Measurements from ENCODE around the gene MBLAC1.

Gene MBLAC1

DNA sequence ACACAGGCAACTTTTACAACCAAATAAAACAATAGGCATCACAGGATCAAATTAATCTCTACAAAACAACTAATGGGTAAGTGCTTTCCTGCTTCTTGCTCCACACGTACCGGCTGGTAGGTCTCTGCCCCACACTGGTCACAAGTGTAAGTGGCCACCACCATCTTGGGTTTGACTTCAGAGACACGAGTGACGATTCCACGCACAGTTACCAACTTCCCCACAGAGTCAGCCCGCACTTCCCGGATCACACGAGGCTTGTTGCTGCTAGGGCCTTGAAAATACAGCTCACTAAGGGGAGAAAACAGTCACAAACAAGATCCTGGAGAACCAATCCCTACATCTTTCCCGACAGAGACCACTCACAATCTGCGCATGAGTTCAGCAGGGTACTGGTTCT, 27.9 kb upstream of the MBLAC1 start:
- no peak for DNase-seq

GRCh38 chr7:100099452-100099851, 27.3 kb upstream of the MBLAC1 start:
- DNase-seq = no peak

DNA sequence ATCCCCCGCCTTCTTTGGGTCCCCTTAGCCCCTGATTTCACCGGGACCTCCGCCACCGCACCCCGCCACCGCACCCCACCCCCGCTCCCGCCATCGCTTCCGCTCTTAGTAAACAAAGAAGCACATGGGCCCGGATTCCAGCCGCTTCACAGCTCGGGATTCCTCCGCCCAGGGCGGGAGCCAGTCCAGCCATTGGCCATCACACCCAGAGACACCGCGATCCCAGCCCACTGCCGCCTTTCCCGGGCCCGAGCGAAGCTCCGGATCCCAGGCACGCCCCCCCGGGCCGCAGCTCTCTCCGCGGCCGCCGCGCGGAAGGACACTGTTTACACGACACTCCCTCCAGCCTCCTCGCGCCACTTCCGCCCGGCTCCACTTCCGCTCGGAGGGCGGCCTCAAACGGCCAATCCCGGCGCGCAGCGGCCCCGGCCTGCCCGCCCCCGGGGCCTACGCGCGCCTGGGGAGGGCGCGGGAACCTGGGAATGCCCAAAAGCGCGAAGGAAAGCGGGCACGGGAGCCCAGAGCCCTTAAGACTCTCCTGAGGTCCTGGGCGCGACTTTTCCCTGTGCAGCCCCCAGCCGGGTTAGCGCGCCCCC, 26.2 kb upstream of the MBLAC1 start:
- DNase-seq = peak; percentile 75

DNA sequence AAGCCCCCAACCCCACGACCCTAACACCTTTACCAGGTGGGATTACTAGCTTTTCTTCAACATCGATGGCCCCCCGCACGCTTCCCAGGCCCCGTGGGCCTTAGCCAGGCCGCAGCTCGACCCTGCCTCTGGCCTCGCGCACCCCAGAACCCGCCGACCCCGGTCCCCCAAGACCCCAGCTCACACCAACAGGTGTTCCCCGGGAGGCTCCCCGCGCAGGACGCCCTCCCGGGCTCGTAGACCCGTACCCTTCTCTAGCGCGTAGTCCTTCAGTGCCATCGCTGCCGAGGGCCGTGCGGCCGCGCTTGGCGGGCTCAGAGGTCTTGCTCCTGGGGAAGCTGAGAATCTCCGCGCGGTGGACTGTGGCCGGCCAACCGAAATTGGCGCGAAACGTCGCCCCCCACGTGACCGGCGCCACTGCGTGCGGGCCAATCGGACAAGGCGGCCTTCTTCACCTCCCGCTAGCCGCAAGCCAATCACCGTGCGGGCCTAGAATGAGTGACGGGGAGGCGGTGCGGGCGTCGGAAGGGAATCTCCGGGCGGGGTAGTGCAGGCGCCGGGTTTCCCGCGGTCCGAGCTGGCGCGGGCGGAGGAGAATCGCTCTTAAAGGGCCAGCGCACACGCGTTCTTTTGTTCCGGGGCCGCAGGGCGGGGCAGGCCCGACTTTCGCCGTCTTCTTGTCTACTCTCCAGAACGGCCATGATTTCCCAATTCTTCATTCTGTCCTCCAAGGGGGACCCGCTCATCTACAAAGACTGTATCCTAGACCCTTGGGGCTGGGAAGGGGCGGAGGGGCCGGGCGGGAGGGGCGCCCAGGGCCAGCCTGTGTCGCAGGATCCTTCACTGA, 25.5 kb upstream of the MBLAC1 start, which contains the start of the genes AP4M1 and MCM7:
Gene AP4M1 (plus strand): TSS at position 628 of the 847 bp plus-strand sequence. CDS start 72 bp downstream, at position 700.
Gene MCM7 (minus strand): TSS at position 382 of the 847 bp plus-strand sequence. CDS start 103 bp downstream, at position 279.
- DNase-seq = peak; percentile 99

GRCh38 chr7:100102950-100103840, 23.6 kb upstream of the MBLAC1 start:
- no peak for DNase-seq

DNA sequence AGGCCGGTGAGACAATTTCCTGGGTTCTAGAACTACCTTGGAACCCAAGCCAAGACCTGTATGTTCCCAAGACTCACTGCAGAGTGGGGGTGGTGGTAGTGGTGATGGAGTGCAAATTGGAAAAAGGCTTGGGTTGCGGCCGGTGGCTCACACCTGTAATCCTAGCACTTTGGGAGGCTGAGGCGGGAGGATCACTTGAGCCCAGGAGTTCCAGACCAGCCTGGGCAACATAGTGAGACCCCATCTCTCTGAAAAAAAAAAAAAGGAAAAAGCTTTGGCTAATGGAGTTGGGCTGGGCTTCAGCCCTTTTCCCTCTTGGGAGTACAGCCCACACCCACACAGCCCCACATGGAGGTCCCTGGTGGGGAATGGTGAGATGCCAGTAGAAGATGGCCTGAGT, 21.2 kb upstream of the MBLAC1 start:
- no peak for DNase-seq

DNA sequence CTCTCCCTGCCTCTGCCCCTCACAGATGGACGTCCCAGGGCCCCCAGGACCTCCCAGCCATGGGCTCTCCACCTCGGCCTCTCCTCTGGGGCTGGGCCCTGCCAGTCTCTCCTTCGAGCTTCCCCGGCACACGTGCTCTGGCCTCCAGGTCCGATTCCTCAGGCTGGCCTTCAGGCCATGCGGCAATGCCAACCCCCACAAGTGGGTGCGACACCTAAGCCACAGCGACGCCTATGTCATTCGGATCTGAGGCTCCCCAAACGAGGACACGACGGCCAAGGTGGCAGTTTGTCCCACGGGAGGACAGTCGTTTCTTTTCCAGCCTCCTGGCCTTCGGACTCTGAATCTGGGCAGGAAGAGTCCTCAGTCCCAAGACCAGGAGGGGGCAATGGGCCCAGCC, 20.1 kb upstream of the MBLAC1 start:
- no peak for DNase-seq

- DNase-seq = no peak
Measured at GRCh38 chr7:100107125-100107737, 19.5 kb upstream of the MBLAC1 start.

- DNase-seq = no peak
Measured at GRCh38 chr7:100107890-100108289, 18.9 kb upstream of the MBLAC1 start.

- DNase-seq = no peak
Measured at GRCh38 chr7:100109521-100110163, 17.1 kb upstream of the MBLAC1 start.

GRCh38 chr7:100111156-100111555, 15.6 kb upstream of the MBLAC1 start:
- DNase-seq = no peak

- no peak for DNase-seq
Measured at GRCh38 chr7:100111914-100112313, 14.9 kb upstream of the MBLAC1 start.

- DNase-seq = no peak
Measured at GRCh38 chr7:100115026-100115425, 11.7 kb upstream of the MBLAC1 start.

DNA sequence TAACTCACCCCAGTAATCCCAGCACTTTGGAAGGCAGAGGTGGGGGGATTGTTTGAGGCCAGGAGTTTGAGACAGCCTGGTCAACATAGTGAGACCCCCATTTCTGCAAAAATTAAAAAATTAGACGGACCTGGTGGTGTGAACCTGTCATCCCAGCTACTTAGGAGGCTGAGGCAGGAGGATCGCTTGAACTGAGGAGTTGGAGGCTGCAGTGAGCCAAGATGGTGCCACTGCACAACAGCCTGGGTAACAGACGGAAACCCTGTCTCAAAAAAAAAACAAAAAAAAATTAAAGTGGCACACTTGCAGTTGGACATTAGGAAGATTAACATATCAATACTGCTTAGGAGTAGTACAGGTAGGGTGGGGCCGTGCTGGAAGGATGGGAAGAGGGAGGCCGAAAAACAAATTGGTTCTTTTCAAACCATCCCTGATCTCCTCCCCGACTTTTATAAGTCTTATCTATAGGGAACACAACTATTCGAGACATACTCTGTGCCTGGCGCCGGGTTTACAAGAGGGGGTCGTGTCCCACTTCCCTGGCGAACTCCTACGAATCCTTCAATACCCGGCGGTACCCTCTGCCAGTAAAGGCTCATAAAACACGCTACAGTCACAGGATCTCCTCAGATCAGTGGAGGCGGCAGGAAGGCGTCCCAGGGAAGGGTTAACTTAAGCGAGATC, 8.2 kb upstream of the MBLAC1 start:
- DNase-seq = no peak

DNA sequence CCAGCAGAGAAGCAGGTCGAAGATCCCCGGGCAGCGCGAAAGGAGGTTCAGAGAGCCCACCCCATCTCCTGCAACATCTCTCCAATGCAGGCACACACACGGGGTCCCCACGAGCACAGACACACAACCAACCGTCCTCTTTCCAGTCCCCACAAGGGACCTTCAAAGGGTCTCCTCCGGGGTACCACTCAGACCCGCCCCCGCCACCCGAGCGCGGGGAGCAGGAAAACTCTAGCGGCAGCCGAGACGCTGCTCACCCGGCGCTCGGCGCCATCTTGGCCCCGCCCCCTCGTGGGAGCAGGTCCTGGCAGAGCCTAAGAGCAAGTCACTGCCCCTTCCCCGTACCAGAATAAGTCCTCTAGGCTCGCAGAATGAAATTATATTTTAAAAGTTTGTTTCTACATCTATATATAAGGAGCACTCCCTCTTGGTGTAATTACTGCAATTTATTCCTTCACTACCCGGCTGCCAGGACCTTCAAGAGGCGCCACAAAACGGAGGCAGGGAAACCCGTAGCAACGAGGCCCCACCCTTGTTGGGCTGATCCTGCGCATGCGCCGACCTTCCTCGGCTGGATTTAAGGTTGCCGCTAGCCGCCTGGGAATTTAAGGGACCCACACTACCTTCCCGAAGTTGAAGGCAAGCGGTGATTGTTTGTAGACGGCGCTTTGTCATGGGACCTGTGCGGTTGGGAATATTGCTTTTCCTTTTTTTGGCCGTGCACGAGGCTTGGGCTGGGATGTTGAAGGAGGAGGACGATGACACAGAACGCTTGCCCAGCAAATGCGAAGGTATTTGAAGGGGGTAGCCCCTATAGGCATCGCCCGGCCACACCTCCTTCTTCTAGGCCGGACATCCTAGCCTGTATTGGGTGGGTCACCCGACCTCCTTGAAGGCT, 7.4 kb upstream of the MBLAC1 start, which contains the start of the genes CNPY4 and TAF6:
Gene CNPY4 (plus strand): TSS at position 563 of the 898 bp plus-strand sequence. CDS start 111 bp downstream, at position 674.
Gene TAF6 (minus strand): TSS at position 287 of the 898 bp plus-strand sequence. CDS start 5,149 bp downstream, outside the sequence.
- DNase-seq = peak; percentile 97

DNA sequence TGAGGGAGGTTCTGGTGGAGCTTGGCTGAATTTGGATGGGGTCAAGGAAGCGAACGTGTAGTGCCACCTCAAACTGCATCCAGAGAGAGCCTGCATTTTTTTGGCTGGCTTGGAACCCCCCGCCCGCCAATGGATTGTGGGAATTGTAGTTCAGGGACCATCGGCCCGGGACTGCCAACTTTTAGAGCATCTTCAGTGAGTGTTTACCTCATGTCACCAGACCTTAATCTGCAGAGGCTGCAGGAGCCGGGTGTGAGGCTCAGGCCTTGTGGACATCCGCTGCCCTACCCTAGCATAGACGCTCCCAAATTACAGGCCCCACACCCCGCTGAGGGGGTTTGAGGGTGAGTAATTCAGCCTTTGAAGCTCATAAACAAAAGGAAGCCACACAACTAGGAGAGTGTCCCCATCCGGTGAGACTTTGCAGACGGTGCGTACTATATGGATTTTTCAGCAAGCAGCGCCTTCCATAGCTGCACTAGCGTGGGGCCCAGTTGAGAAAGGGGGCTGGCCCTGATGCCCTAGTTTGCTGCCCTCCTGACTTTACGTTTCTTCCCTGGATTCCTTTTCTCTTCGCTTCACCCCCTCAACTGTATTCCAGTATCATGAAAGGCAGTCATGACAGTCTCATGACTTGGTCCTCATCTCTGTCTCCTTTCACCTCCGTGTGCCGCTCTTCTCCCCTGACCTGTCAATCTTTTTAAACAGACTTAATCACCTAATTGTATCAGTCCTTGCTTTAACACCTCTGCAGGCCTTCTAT, 6.6 kb upstream of the MBLAC1 start:
- DNase-seq = peak; percentile 78

DNA sequence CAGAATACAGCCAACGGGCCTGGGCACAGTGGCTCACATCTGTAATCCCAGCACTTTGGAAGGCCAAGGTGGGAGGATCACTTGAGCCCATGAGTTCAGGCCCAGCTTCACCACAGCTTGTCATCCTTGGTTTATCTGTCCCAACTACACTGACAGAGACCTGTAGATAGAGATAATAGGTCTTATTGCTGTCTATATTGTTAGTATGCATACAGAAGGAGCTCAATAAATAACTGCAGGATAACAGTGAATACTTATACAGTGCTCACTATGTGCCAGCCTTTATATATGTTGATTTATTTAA, 6.1 kb upstream of the MBLAC1 start:
- no peak for DNase-seq

DNA sequence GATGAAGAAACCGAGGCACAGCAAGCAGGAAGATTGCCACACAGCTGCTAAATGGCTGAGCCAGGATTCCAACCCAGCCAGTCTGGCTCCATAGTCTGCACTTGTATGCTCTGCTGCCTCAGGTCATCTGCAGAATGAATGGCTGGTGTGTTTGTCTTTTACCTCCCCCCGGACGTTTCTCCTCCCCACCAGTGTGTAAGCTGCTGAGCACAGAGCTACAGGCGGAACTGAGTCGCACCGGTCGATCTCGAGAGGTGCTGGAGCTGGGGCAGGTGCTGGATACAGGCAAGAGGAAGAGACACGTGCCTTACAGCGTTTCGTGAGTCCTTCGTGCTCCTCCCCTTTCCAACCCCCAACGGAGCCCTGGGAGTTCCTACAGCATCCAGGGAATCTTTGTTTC, 4.7 kb upstream of the MBLAC1 start:
- DNase-seq = no peak

- DNase-seq = no peak
Measured at GRCh38 chr7:100122568-100122967, 4.2 kb upstream of the MBLAC1 start.

Data from DMS 273 treated with DMSO at 0.1 percent for 48 hours (cell line).